NCI-H2107 treated with DMSO at 0.1 percent for 48 hours (cell line): ENCODE data around the gene PTPN20.

Source experiments
- DNase-seq: peaks from one replicate; lab custom pipeline; 2025; ENCODE audit not compliant: unreplicated experiment; lab: John Stamatoyannopoulos, UW

Gene PTPN20

GRCh38 chr10:47033541-47034270, 122.5 kb downstream of the PTPN20 start:
- DNase-seq: no peak

- no peak for DNase-seq
Measured at GRCh38 chr10:47034441-47035051, 123.3 kb downstream of the PTPN20 start.

- no peak for DNase-seq
Measured at GRCh38 chr10:47035171-47035818, 124.1 kb downstream of the PTPN20 start.

- DNase-seq: no peak
Measured at GRCh38 chr10:47035819-47036337, 124.7 kb downstream of the PTPN20 start.

- no peak for DNase-seq
Measured at GRCh38 chr10:47036771-47037170, 125.5 kb downstream of the PTPN20 start.

- DNase-seq: no peak
Measured at GRCh38 chr10:47037654-47038425, 126.6 kb downstream of the PTPN20 start.

GRCh38 chr10:47038881-47039561, 127.8 kb downstream of the PTPN20 start:
- no peak for DNase-seq

GRCh38 chr10:47039562-47039913, 128.3 kb downstream of the PTPN20 start:
- DNase-seq: no peak

GRCh38 chr10:47040041-47040491, 128.8 kb downstream of the PTPN20 start:
- DNase-seq: no peak

- DNase-seq: no peak
Measured at GRCh38 chr10:47040681-47041080, 129.5 kb downstream of the PTPN20 start.

GRCh38 chr10:47041396-47042198, 130.4 kb downstream of the PTPN20 start:
- no peak for DNase-seq

GRCh38 chr10:47042199-47042473, 130.9 kb downstream of the PTPN20 start:
- DNase-seq: no peak

GRCh38 chr10:47042780-47043750, 131.8 kb downstream of the PTPN20 start:
- DNase-seq: no peak

- DNase-seq: no peak
Measured at GRCh38 chr10:47043928-47044538, 132.8 kb downstream of the PTPN20 start.

- DNase-seq: no peak
Measured at GRCh38 chr10:47044741-47045140, 133.5 kb downstream of the PTPN20 start.

GRCh38 chr10:47045331-47045861, 134.2 kb downstream of the PTPN20 start:
- no peak for DNase-seq

- DNase-seq: no peak
Measured at GRCh38 chr10:47046321-47047126, 135.3 kb downstream of the PTPN20 start.
